ENCODE measurements around the gene ZNF555.

Gene ZNF555

DNA sequence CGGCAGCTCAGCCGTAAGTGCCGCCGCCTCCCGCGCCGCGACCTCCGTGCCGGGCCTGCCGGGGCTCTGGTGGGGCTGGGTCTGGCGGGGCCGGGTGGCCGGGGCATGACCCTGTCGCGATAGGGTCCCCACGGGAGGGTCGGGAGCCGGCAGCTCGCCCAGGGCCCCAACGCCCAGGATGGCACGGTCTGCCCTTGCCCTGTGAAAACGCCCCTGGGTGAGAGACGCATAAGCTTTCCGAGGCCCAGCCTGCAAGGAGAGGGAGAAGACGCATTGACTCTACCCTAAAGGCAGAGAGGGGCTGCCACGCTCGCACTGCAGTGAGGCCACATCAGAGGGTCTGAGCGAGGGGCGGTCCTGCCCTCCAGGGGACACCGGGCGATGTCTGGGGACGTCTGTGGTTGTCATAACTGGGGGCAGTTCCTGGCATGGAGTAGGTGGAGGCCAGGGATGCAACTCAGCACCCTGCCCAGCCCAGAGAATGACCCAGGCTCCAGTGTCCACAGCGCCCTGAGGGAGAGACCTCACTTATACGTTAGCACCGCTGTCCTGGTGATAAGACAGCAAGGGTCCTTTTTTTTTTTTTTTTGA lies 21.1 kb upstream of the ZNF555 start:
- Histone ChIP-seq H3K27me3 (replicated peaks) (no peaks in the 10 kb centered on the region), H3K4me3 (ENCODE audit: low read depth, low read length) (peak overlapping the region; percentile 68), H3K36me3 (replicated peaks) (no peaks in the 10 kb centered on the region), H3K27ac (no peak overlapping the region)
- TF ChIP-seq, protein P1, sequence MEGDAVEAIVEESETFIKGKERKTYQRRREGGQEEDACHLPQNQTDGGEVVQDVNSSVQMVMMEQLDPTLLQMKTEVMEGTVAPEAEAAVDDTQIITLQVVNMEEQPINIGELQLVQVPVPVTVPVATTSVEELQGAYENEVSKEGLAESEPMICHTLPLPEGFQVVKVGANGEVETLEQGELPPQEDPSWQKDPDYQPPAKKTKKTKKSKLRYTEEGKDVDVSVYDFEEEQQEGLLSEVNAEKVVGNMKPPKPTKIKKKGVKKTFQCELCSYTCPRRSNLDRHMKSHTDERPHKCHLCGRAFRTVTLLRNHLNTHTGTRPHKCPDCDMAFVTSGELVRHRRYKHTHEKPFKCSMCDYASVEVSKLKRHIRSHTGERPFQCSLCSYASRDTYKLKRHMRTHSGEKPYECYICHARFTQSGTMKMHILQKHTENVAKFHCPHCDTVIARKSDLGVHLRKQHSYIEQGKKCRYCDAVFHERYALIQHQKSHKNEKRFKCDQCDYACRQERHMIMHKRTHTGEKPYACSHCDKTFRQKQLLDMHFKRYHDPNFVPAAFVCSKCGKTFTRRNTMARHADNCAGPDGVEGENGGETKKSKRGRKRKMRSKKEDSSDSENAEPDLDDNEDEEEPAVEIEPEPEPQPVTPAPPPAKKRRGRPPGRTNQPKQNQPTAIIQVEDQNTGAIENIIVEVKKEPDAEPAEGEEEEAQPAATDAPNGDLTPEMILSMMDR (IDR thresholded peaks at IDR 0.05; ENCODE audit: low read depth, low read length, missing control alignments) = no peak
- DNase-seq = no peak
- in situ Hi-C loops (cut with HindIII; ENCODE audit: low pct_ligation_motif_present, low sequenced_read_pairs) = no loop called here

DNA sequence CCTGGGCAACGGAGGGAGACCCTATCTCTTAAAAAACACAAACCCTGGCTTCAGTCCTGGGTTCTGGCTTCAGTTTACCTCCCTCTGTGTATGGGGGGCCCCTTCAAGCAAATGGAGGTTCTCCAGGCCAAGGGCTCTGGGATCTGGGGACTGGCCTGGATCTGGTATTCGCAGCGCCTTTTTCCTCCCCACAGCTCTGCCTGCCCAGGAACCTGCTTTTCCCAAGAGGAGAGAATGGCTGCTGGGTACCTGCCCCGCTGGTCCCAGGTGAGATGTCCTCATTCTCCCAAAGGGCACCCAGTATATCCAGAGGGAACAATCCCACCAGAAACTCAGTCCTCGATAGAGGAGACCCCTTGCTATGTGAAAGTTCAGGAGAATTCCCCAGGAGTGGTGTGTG lies 18.4 kb upstream of the ZNF555 start:
- TF ChIP-seq, protein P1 (IDR thresholded peaks at IDR 0.05; ENCODE audit: low read depth, low read length, missing control alignments) = no peak
- DNase-seq = no peak
- Histone ChIP-seq H3K27me3 (replicated peaks) (no peaks in the 10 kb centered on the region), H3K36me3 (replicated peaks) (no peaks in the 10 kb centered on the region), H3K27ac (no peak overlapping the region), H3K4me3 (ENCODE audit: low read depth, low read length) (no peak overlapping the region)
- in situ Hi-C loops (cut with HindIII; ENCODE audit: low pct_ligation_motif_present, low sequenced_read_pairs) = no loop called here

DNA sequence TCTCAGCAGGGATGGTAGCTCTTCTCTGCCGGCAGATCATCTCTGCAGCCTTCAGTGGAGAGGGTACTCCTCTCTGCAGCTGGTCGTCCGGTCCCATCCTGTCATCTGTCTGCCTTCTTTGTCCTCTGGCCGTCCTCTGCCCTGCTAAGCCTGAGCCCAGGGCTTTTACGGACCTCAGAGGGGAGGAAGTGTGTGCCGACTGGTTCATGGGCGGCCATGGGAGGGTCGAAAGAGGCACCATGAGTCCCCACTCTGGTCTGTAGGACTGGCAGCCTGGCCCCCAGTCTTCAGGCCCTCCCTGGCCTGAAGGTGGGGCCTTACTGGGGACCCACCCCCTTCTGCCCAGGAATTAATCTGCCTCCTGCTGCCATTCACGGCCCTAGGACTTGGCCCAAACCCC lies 17.6 kb upstream of the ZNF555 start:
- no peaks in the 10 kb centered on the region for H3K27me3 ChIP-seq (replicated peaks)
- in situ Hi-C loops (cut with HindIII; ENCODE audit: low pct_ligation_motif_present, low sequenced_read_pairs) = no loop called here
- TF ChIP-seq, protein P1 (IDR thresholded peaks at IDR 0.05; ENCODE audit: low read depth, low read length, missing control alignments) = no peak
- no peak for DNase-seq
- no peaks in the 10 kb centered on the region for H3K36me3 ChIP-seq (replicated peaks)
- H3K27ac ChIP-seq = no peak overlapping the region
- H3K4me3 ChIP-seq (ENCODE audit: low read depth, low read length) = no peak overlapping the region

DNA sequence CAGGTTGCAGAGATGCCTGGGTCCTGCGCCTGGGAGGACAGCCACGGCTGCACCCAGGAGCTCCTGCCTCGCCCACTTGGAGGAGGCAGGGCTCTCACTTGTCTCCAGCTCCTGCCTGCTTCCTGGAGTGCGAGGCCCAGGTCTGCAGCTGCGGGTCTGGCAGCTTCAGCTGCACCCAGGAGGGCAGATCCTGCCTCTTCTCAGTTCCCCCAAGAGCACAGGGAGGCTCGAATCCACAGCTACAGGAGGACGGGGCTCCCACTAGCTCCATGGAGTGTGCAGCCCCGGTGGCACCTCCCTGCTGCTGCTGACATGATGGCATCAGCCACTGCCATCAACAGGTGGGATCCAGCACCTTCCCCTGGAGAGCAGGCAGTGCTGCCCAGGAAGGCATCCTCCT lies 17.1 kb upstream of the ZNF555 start:
- DNase-seq = no peak
- TF ChIP-seq, protein P1 (IDR thresholded peaks at IDR 0.05; ENCODE audit: low read depth, low read length, missing control alignments) = no peak
- H3K27ac ChIP-seq = no peak overlapping the region
- H3K27me3 ChIP-seq (replicated peaks) = no peaks in the 10 kb centered on the region
- in situ Hi-C loops (cut with HindIII; ENCODE audit: low pct_ligation_motif_present, low sequenced_read_pairs) = no loop called here
- H3K36me3 ChIP-seq (replicated peaks) = no peaks in the 10 kb centered on the region
- no peak overlapping the region for H3K4me3 ChIP-seq (ENCODE audit: low read depth, low read length)

DNA sequence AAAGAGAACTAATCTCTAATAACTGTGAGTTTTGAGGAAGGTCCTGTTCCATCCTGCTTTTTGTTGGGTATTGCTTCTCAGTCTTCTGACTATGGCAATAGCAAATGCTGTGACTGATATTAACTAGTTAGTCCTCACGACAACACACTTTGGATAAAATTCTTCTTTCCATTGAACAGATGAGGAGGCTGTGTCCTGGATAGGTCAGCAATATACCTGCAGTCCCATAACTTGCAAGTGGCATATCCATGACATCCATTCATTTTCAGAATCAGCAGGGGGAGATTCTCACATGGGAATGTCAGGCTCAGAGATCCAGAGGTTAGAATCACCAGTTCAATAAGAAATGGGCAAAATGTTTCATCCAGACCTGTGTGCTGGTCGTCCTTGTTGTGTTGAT lies 14.3 kb upstream of the ZNF555 start:
- in situ Hi-C loops (cut with HindIII; ENCODE audit: low pct_ligation_motif_present, low sequenced_read_pairs) = no loop called here
- TF ChIP-seq, protein P1 (IDR thresholded peaks at IDR 0.05; ENCODE audit: low read depth, low read length, missing control alignments) = no peak

DNA sequence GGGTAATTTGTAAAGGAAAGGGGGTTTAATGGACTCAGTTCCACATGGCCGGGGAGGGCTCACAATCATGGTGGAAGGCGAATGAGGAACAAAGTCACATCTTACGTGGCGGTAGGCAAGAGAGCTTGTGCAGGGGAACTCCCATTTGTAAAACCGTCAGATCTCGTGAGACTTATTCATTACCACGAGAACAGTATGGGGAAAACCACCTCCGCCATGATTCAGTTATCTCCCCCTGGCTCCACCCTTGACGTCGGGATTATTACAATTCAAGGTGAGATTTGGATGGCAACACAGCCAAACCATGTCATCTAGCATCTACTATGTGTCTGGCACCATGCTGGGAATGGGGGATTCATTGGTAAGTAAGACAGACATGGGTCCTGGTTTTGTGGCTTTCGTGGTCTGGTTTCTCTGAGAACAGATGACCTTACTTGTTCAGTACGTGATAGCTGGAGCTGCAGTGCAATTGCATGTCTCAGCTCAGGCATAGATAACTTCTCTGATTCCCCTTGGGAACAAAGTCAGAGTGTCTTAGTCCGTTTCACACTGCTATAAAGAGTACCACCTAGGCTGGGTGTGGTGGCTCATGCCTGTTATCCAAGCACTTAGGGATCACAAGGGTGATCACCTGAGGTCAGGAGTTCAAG lies 13.3 kb upstream of the ZNF555 start:
- Histone ChIP-seq H3K27me3 (replicated peaks) (no peaks in the 10 kb centered on the region), H3K36me3 (replicated peaks) (no peaks in the 10 kb centered on the region), H3K4me3 (ENCODE audit: low read depth, low read length) (no peak overlapping the region), H3K27ac (no peak overlapping the region)
- TF ChIP-seq, protein P1 (IDR thresholded peaks at IDR 0.05; ENCODE audit: low read depth, low read length, missing control alignments) = no peak
- no peak for DNase-seq
- in situ Hi-C loops (cut with HindIII; ENCODE audit: low pct_ligation_motif_present, low sequenced_read_pairs) = no loop called here

More for the DNA sequence above, 14.3 kb upstream of the ZNF555 start:
- Histone ChIP-seq H3K36me3 (replicated peaks) (no peaks in the 10 kb centered on the region), H3K27ac (no peak overlapping the region), H3K27me3 (replicated peaks) (no peaks in the 10 kb centered on the region), H3K4me3 (ENCODE audit: low read depth, low read length) (no peak overlapping the region)
- no peak for DNase-seq
